Osteoblast (primary cell): ENCODE results near the gene RLF. TPM values are rescaled to one million over a fixed set of nuclear protein-coding genes. Genes with fewer than 3 reads are reported as not detected.
A peak's percentile ranks its signal among the peaks of the same experiment; 100 is the strongest.
"Not testable (repeated sequence)": the region's sequence is repeated elsewhere in the genome, so short reads cannot be mapped to it uniquely, and the experiment has no call there.

Source experiments
- DNase-seq: peaks from one replicate; pipeline ENCODE4 v3.0.0; 2011; ENCODE audit warnings: low spot score, mixed read lengths; ENCODE audit not compliant: insufficient read length; ENCODE audit errors: missing footprints
- H2AFZ ChIP-seq: 2 replicates; pipeline ENCODE4 v1.6.0; 2011; ENCODE audit warnings: mild to moderate bottlenecking, low read length
- H3K27ac ChIP-seq: 2 replicates; pipeline ENCODE4 v1.5.1; 2011; ENCODE audit warnings: mild to moderate bottlenecking, low read depth, low read length, moderate library complexity
- H3K27me3 ChIP-seq: 2 replicates; pipeline ENCODE4 v1.6.0; 2012; ENCODE audit warnings: mild to moderate bottlenecking, control low read depth, inconsistent platforms, low read length, moderate library complexity; ENCODE audit not compliant: insufficient read depth
- H3K36me3 ChIP-seq: 2 replicates; pipeline ENCODE4 v1.5.1; 2011; ENCODE audit warnings: mild to moderate bottlenecking, low read length, control low read depth, moderate library complexity; ENCODE audit not compliant: insufficient read depth
- H3K4me1 ChIP-seq: 2 replicates; pipeline ENCODE4 v1.5.1; 2011; ENCODE audit warnings: mild to moderate bottlenecking, low read length, control low read depth, moderate library complexity; ENCODE audit not compliant: insufficient read depth
- H3K4me2 ChIP-seq: 2 replicates; pipeline ENCODE4 v1.6.0; 2011; ENCODE audit warnings: mild to moderate bottlenecking, low read length; ENCODE audit not compliant: insufficient read depth
- H3K4me3 ChIP-seq: fragments of 200-600 bp; sonication (generic); 3 replicates; pipeline ENCODE4 v1.5.1; 2012; ENCODE audit warnings: mild to moderate bottlenecking, low read length, inconsistent platforms; ENCODE audit not compliant: insufficient read depth
- H3K79me2 ChIP-seq: 2 replicates; pipeline ENCODE4 v1.6.0; 2012; ENCODE audit warnings: mild to moderate bottlenecking, low read length, control low read depth, inconsistent platforms; ENCODE audit not compliant: insufficient read depth
- H3K9me3 ChIP-seq: 2 replicates; pipeline ENCODE4 v1.5.1; 2011; ENCODE audit warnings: low read depth, low read length, control low read depth
- H4K20me1 ChIP-seq: 2 replicates; pipeline ENCODE4 v1.6.0; 2012; ENCODE audit warnings: mild to moderate bottlenecking, low read length, control low read depth; ENCODE audit not compliant: insufficient read depth
- CTCF ChIP-seq: IDR thresholded peaks from 2 replicates; pipeline ENCODE4 v1.5.1; 2011; ENCODE audit warnings: mild to moderate bottlenecking, low read depth, low read length, moderate library complexity; ENCODE audit errors: extremely low read depth
- total RNA-seq: library from RNA; depleted of rRNA; stranded (reverse); fragments of >200 nt; gene quantifications from 2 replicates; pipeline ENCODE4 v1.2.3, GENCODE V29; 2012

RLF gene
- total RNA-seq, 1 donor: 29.7 TPM

GRCh38 chr1:40199126-40199525 is 37.9 kb downstream of the RLF start:
- no peaks in the 10 kb centered on the region for H3K27me3 ChIP-seq
- TF ChIP-seq CTCF: no peak
- no peak overlapping the region for H3K4me3 ChIP-seq
- DNase-seq: peak; percentile 65
- H4K20me1 ChIP-seq: no peaks in the 10 kb centered on the region
- H2AFZ ChIP-seq: no peak overlapping the region
- H3K27ac ChIP-seq: no peak overlapping the region
- H3K4me2 ChIP-seq: no peak overlapping the region
- no peaks in the 10 kb centered on the region for H3K4me1 ChIP-seq
- H3K9me3 ChIP-seq: no peaks in the 10 kb centered on the region
- H3K36me3 ChIP-seq: no peaks in the 10 kb centered on the region
- H3K79me2 ChIP-seq: peaks cover 8% of the 10 kb centered on the region

GRCh38 chr1:40204856-40205255 is 43.7 kb downstream of the RLF start:
- H3K9me3 ChIP-seq: no peaks in the 10 kb centered on the region
- H3K36me3 ChIP-seq: no peaks in the 10 kb centered on the region
- H3K79me2 ChIP-seq: peaks cover 17% of the 10 kb centered on the region
- H2AFZ ChIP-seq: no peak overlapping the region
- no peaks in the 10 kb centered on the region for H3K27me3 ChIP-seq
- no peaks in the 10 kb centered on the region for H4K20me1 ChIP-seq
- H3K4me1 ChIP-seq: no peaks in the 10 kb centered on the region
- H3K4me2 ChIP-seq: no peak overlapping the region
- H3K4me3 ChIP-seq: no peak overlapping the region
- no peak overlapping the region for H3K27ac ChIP-seq
- no peak for TF ChIP-seq CTCF
- DNase-seq: no peak

- no peak overlapping the region for H3K4me2 ChIP-seq
- no peaks in the 10 kb centered on the region for H3K9me3 ChIP-seq
- no peak overlapping the region for H3K27ac ChIP-seq
- TF ChIP-seq CTCF: no peak
- H3K79me2 ChIP-seq: peaks cover 20% of the 10 kb centered on the region
- H3K4me3 ChIP-seq: no peak overlapping the region
- no peaks in the 10 kb centered on the region for H3K27me3 ChIP-seq
- H2AFZ ChIP-seq: no peak overlapping the region
- peaks cover 3% of the 10 kb centered on the region for H3K36me3 ChIP-seq
- H3K4me1 ChIP-seq: no peaks in the 10 kb centered on the region
- DNase-seq: no peak
- no peaks in the 10 kb centered on the region for H4K20me1 ChIP-seq
Measured at GRCh38 chr1:40210511-40211204, 49.5 kb downstream of the RLF start.

GRCh38 chr1:40218333-40218732 is 57.1 kb downstream of the RLF start:
- Histone ChIP-seq H3K36me3 (no peaks in the 10 kb centered on the region), H3K4me3 (no peak overlapping the region), H4K20me1 (peaks cover 3% of the 10 kb centered on the region), H3K4me2 (no peak overlapping the region), H3K27ac (no peak overlapping the region), H3K9me3 (no peaks in the 10 kb centered on the region), H3K79me2 (peaks cover 6% of the 10 kb centered on the region), H3K4me1 (no peaks in the 10 kb centered on the region), H3K27me3 (no peaks in the 10 kb centered on the region), H2AFZ (no peak overlapping the region)
- no peak for DNase-seq
- TF ChIP-seq CTCF: no peak

GRCh38 chr1:40221471-40221905 is 60.3 kb downstream of the RLF start:
- not testable (repeated sequence) for H3K27me3 ChIP-seq, H3K9me3 ChIP-seq, H3K4me2 ChIP-seq, H3K36me3 ChIP-seq, H3K27ac ChIP-seq, H4K20me1 ChIP-seq, H3K79me2 ChIP-seq, H3K4me1 ChIP-seq, DNase-seq, H3K4me3 ChIP-seq, H2AFZ ChIP-seq
